ENCODE results near the gene LRRC47. TPM values are rescaled to one million over a fixed set of nuclear protein-coding genes. Genes with fewer than 3 reads are reported as not detected.

LRRC47 gene
- total RNA-seq, 5 donors from 2014 or later (not counting 1 experiment from before 2014, with no cell fraction given) = 37.3 to 49.1 (median 44.5) TPM

GRCh38 chr1:3788756-3789420, 7.4 kb downstream of the LRRC47 start:
- H3K9me3 Mint-ChIP-seq = no peaks in the 10 kb centered on the region
- ChIA-PET CTCF (no interaction called here), POLR2A (no interaction called here)
- DNase-seq = no peak
- Histone ChIP-seq H3K36me3 (ENCODE audit: control insufficient read depth in 2 of 2, extremely low read depth in 1 of 2, insufficient read depth in 1 of 2, low read length in 1 of 2) (peaks cover 11 to 46% of the 10 kb centered on the region in 2 donors), H3K4me3 (ENCODE audit: control insufficient read depth in 1 of 2, extremely low read depth in 1 of 2, low read length in 1 of 2) (no peak overlapping the region), H3K27me3 (replicated peaks in 1 of 2; ENCODE audit: control insufficient read depth in 2 of 2, extremely low read depth in 1 of 2, insufficient read depth in 2 of 2, low read length in 1 of 2) (no peaks in the 10 kb centered on the region), H3K27ac (ENCODE audit: low read length) (no peak overlapping the region), H3K9me3 (no peaks in the 10 kb centered on the region), H3K4me1 (ENCODE audit: control insufficient read depth in 1 of 2, extremely low read depth in 1 of 2, insufficient read depth in 2 of 2, low read length in 2 of 2) (peaks cover 0 to 39% of the 10 kb centered on the region in 2 experiments)
- 96% methylated on average over 16 of the region's 16 CpGs for WGBS (ENCODE audit: insufficient coverage)
- no peaks in the 10 kb centered on the region for H3K27me3 Mint-ChIP-seq
- peaks cover 17 to 46% (median 26%) of the 10 kb centered on the region in 3 donors for H3K4me1 Mint-ChIP-seq
- no peak for ATAC-seq (replicated peaks in 1 of 4)
- H3K36me3 Mint-ChIP-seq = peaks cover 31% of the 10 kb centered on the region
- no peak overlapping the region for H3K27ac Mint-ChIP-seq
- H3K4me3 Mint-ChIP-seq = no peak overlapping the region

- no peaks in the 10 kb centered on the region for H3K9me3 Mint-ChIP-seq
- peaks cover 36% of the 10 kb centered on the region for H3K36me3 Mint-ChIP-seq
- ChIA-PET POLR2A (no interaction called here), CTCF (interaction anchor here in 1 of 2 donors (1.1 kb wide), 1 partner anchor 9 kb away, joined by 4 read pairs; the partner anchor contains the start of gene LRRC47)
- H3K27me3 Mint-ChIP-seq = no peaks in the 10 kb centered on the region
- Histone ChIP-seq H3K36me3 (ENCODE audit: control insufficient read depth in 2 of 2, extremely low read depth in 1 of 2, insufficient read depth in 1 of 2, low read length in 1 of 2) (peaks cover 11 to 54% of the 10 kb centered on the region in 2 donors), H3K9me3 (no peaks in the 10 kb centered on the region), H3K4me3 (ENCODE audit: control insufficient read depth in 1 of 2, extremely low read depth in 1 of 2, low read length in 1 of 2) (no peak overlapping the region), H3K4me1 (ENCODE audit: control insufficient read depth in 1 of 2, extremely low read depth in 1 of 2, insufficient read depth in 2 of 2, low read length in 2 of 2) (peaks cover 0 to 32% of the 10 kb centered on the region in 2 experiments), H3K27me3 (replicated peaks in 1 of 2; ENCODE audit: control insufficient read depth in 2 of 2, extremely low read depth in 1 of 2, insufficient read depth in 2 of 2, low read length in 1 of 2) (no peaks in the 10 kb centered on the region), H3K27ac (ENCODE audit: low read length) (peak overlapping the region; percentile 65)
- H3K27ac Mint-ChIP-seq = peak overlapping the region in 1 of 2 donors; percentile 84
- DNase-seq = no peak
- H3K4me3 Mint-ChIP-seq = peak overlapping the region in 1 of 3 donors; percentile 6
- peaks cover 9 to 37% (median 17%) of the 10 kb centered on the region in 3 donors for H3K4me1 Mint-ChIP-seq
- ATAC-seq (replicated peaks in 1 of 4) = peak in 1 of 4 experiments; percentile 44
- WGBS (ENCODE audit: insufficient coverage) = 73% methylated on average over 25 of the region's 26 CpGs
These were observed 8.3 kb downstream of the LRRC47 start for GRCh38 chr1:3787745-3788605.

GRCh38 chr1:3787349-3787715, 9.0 kb downstream of the LRRC47 start:
- H3K27me3 Mint-ChIP-seq = no peaks in the 10 kb centered on the region
- H3K27ac Mint-ChIP-seq = peak overlapping the region in 1 of 2 donors; percentile 84
- peaks cover 40% of the 10 kb centered on the region for H3K36me3 Mint-ChIP-seq
- ChIA-PET POLR2A (no interaction called here), CTCF (interaction anchor here in 1 of 2 donors (1.1 kb wide), 1 partner anchor 9 kb away, joined by 4 read pairs; the partner anchor contains the start of gene LRRC47)
- Histone ChIP-seq H3K27ac (ENCODE audit: low read length) (peak overlapping the region; percentile 65), H3K4me1 (ENCODE audit: control insufficient read depth in 1 of 2, extremely low read depth in 1 of 2, insufficient read depth in 2 of 2, low read length in 2 of 2) (peaks cover 0 to 32% of the 10 kb centered on the region in 2 experiments), H3K36me3 (ENCODE audit: control insufficient read depth in 2 of 2, extremely low read depth in 1 of 2, insufficient read depth in 1 of 2, low read length in 1 of 2) (peaks cover 11 to 58% of the 10 kb centered on the region in 2 donors), H3K9me3 (no peaks in the 10 kb centered on the region), H3K27me3 (replicated peaks in 1 of 2; ENCODE audit: control insufficient read depth in 2 of 2, extremely low read depth in 1 of 2, insufficient read depth in 2 of 2, low read length in 1 of 2) (no peaks in the 10 kb centered on the region), H3K4me3 (ENCODE audit: control insufficient read depth in 1 of 2, extremely low read depth in 1 of 2, low read length in 1 of 2) (no peak overlapping the region)
- H3K4me1 Mint-ChIP-seq = peaks cover 9 to 32% (median 11%) of the 10 kb centered on the region in 3 donors
- ATAC-seq (replicated peaks in 1 of 4) = peak in 3 of 4 experiments; percentile 55 to 73 (median 73)
- WGBS (ENCODE audit: insufficient coverage) = 50% methylated on average over 3 of the region's 10 CpGs
- DNase-seq = peak in 22 of 35 experiments; percentile 11 to 59 (median 38)
- no peaks in the 10 kb centered on the region for H3K9me3 Mint-ChIP-seq
- H3K4me3 Mint-ChIP-seq = peak overlapping the region in 1 of 3 donors; percentile 6

GRCh38 chr1:3786468-3787348, 9.6 kb downstream of the LRRC47 start:
- Histone ChIP-seq H3K4me1 (ENCODE audit: control insufficient read depth in 1 of 2, extremely low read depth in 1 of 2, insufficient read depth in 2 of 2, low read length in 2 of 2) (peaks cover 0 to 32% of the 10 kb centered on the region in 2 experiments), H3K36me3 (ENCODE audit: control insufficient read depth in 2 of 2, extremely low read depth in 1 of 2, insufficient read depth in 1 of 2, low read length in 1 of 2) (peaks cover 14 to 64% of the 10 kb centered on the region in 2 donors), H3K9me3 (no peaks in the 10 kb centered on the region), H3K27me3 (replicated peaks in 1 of 2; ENCODE audit: control insufficient read depth in 2 of 2, extremely low read depth in 1 of 2, insufficient read depth in 2 of 2, low read length in 1 of 2) (no peaks in the 10 kb centered on the region), H3K27ac (ENCODE audit: low read length) (peak overlapping the region; percentile 18), H3K4me3 (ENCODE audit: control insufficient read depth in 1 of 2, extremely low read depth in 1 of 2, low read length in 1 of 2) (no peak overlapping the region)
- no peaks in the 10 kb centered on the region for H3K27me3 Mint-ChIP-seq
- POLR2A ChIA-PET = no interaction called here
- WGBS (ENCODE audit: insufficient coverage) = 84% methylated on average over 31 of the region's 45 CpGs
- CTCF ChIA-PET = interaction anchor here in 1 of 2 donors (1.1 kb wide), 1 partner anchor 10 kb away, joined by 4 read pairs; the partner anchor contains the start of gene LRRC47
- peaks cover 44% of the 10 kb centered on the region for H3K36me3 Mint-ChIP-seq
- peak overlapping the region in 1 of 2 donors; percentile 84 for H3K27ac Mint-ChIP-seq
- DNase-seq (no peak), ATAC-seq (replicated peaks in 1 of 4) (no peak)
- no peak overlapping the region for H3K4me3 Mint-ChIP-seq
- H3K4me1 Mint-ChIP-seq = peaks cover 9 to 27% (median 11%) of the 10 kb centered on the region in 3 donors
- no peaks in the 10 kb centered on the region for H3K9me3 Mint-ChIP-seq

- H3K4me3 ChIP-seq (ENCODE audit: control insufficient read depth in 1 of 2, extremely low read depth in 1 of 2, low read length in 1 of 2) = no peak overlapping the region
- H3K36me3 ChIP-seq (ENCODE audit: control insufficient read depth in 2 of 2, extremely low read depth in 1 of 2, insufficient read depth in 1 of 2, low read length in 1 of 2) = peaks cover 19 to 72% of the 10 kb centered on the region in 2 donors
- Mint-ChIP-seq H3K4me3 (no peak overlapping the region), H3K27ac (no peak overlapping the region), H3K36me3 (peaks cover 44% of the 10 kb centered on the region), H3K4me1 (peaks cover 9 to 23% (median 9%) of the 10 kb centered on the region in 3 donors), H3K9me3 (no peaks in the 10 kb centered on the region), H3K27me3 (no peaks in the 10 kb centered on the region)
- H3K9me3 ChIP-seq = no peaks in the 10 kb centered on the region
- no peak overlapping the region for H3K27ac ChIP-seq (ENCODE audit: low read length)
- WGBS (ENCODE audit: insufficient coverage) = 100% methylated on average over 3 of the region's 14 CpGs
- DNase-seq (no peak), ATAC-seq (replicated peaks in 1 of 4) (no peak)
- POLR2A ChIA-PET = no interaction called here
- CTCF ChIA-PET = no interaction called here
- peaks cover 0 to 29% of the 10 kb centered on the region in 2 experiments for H3K4me1 ChIP-seq (ENCODE audit: control insufficient read depth in 1 of 2, extremely low read depth in 1 of 2, insufficient read depth in 2 of 2, low read length in 2 of 2)
- H3K27me3 ChIP-seq (replicated peaks in 1 of 2; ENCODE audit: control insufficient read depth in 2 of 2, extremely low read depth in 1 of 2, insufficient read depth in 2 of 2, low read length in 1 of 2) = no peaks in the 10 kb centered on the region
These were observed 10.7 kb downstream of the LRRC47 start for GRCh38 chr1:3785456-3786157.

Data from T-cell (primary cell).